GM19468 (cell line): ENCODE results near the gene WWOX.

Experiments used
- ATAC-seq: cut with Tn5 transposase; IDR thresholded peaks from one replicate; pipeline ENCODE4 v1.9.1; 2021; ENCODE audit warnings: mild to moderate bottlenecking, moderate library complexity, moderate number of reproducible peaks; ENCODE audit not compliant: unreplicated experiment; ENCODE audit errors: extremely low read depth

The WWOX gene

GRCh38 chr16:78476615-78477014 is 377.2 kb downstream of the WWOX start:
- ATAC-seq = no peak

- ATAC-seq = no peak
Observed at GRCh38 chr16:78478267-78478861, 378.9 kb downstream of the WWOX start.

GRCh38 chr16:78479723-78480122 is 380.3 kb downstream of the WWOX start:
- no peak for ATAC-seq

- ATAC-seq = no peak
Observed at GRCh38 chr16:78480588-78480987, 381.1 kb downstream of the WWOX start.

GRCh38 chr16:78483124-78483992 is 383.9 kb downstream of the WWOX start:
- ATAC-seq = no peak

- ATAC-seq = no peak
Observed at GRCh38 chr16:78484509-78485058, 385.1 kb downstream of the WWOX start.

GRCh38 chr16:78485188-78485916 is 385.9 kb downstream of the WWOX start:
- no peak for ATAC-seq

GRCh38 chr16:78485917-78486257 is 386.4 kb downstream of the WWOX start:
- ATAC-seq = no peak

GRCh38 chr16:78487471-78487870 is 388.0 kb downstream of the WWOX start:
- ATAC-seq = no peak

GRCh38 chr16:78489072-78489471 is 389.6 kb downstream of the WWOX start:
- no peak for ATAC-seq

GRCh38 chr16:78489631-78490030 is 390.2 kb downstream of the WWOX start:
- ATAC-seq = no peak

- no peak for ATAC-seq
Observed at GRCh38 chr16:78490431-78490830, 391.0 kb downstream of the WWOX start.

GRCh38 chr16:78490847-78491246 is 391.4 kb downstream of the WWOX start:
- ATAC-seq = no peak

- no peak for ATAC-seq
Observed at GRCh38 chr16:78493573-78493972, 394.1 kb downstream of the WWOX start.

GRCh38 chr16:78494105-78494504 is 394.7 kb downstream of the WWOX start:
- ATAC-seq = no peak

GRCh38 chr16:78494674-78495073 is 395.2 kb downstream of the WWOX start:
- ATAC-seq = no peak

GRCh38 chr16:78496189-78496588 is 396.7 kb downstream of the WWOX start:
- ATAC-seq = no peak

GRCh38 chr16:78499399-78499798 is 399.9 kb downstream of the WWOX start:
- no peak for ATAC-seq

- no peak for ATAC-seq
Observed at GRCh38 chr16:78500659-78501270, 401.3 kb downstream of the WWOX start.

GRCh38 chr16:78501744-78502143 is 402.3 kb downstream of the WWOX start:
- ATAC-seq = no peak
